Heart left ventricle (tissue), 16 donors: ENCODE data around the gene DMBT1. TPM values are rescaled to one million over a fixed set of nuclear protein-coding genes. Genes with fewer than 3 reads are reported as not detected.
A peak's percentile ranks its signal among the peaks of the same experiment; 100 is the strongest.

ENCODE experiments used
- ATAC-seq, 4 donors: fragments of 200-7000 bp; cut with Tn5 transposase; one replicate each; pipeline ENCODE4 v1.9.1; 2020 to 2022; ENCODE audit warnings: moderate library complexity in 4 of 4, mild to moderate bottlenecking in 3 of 4, moderate number of reproducible peaks in 1 of 4
- DNase-seq, 5 donors: peaks; one replicate each; pipeline ENCODE4 v3.0.0-alpha.2; 2020
- H3K27ac ChIP-seq, 12 donors: fragments of 200-600 bp; sonication (generic) in 4 of 12; one replicate each; pipeline versions ENCODE4 v1.5.0 to v1.8.0; 2016 to 2022; ENCODE audit warnings: mild to moderate bottlenecking in 2 of 12
- H3K27me3 ChIP-seq, 9 donors: fragments of 200-600 bp; sonication (generic) in 2 of 9; one replicate each; pipeline versions ENCODE4 v1.5.1 to v1.8.0; 2016 to 2022; ENCODE audit warnings: mild to moderate bottlenecking in 3 of 9
- H3K36me3 ChIP-seq, 9 donors: fragments of 200-600 bp; sonication (generic) in 2 of 9; one replicate each; pipeline versions ENCODE4 v1.5.0 to v1.8.0; 2018 to 2022; ENCODE audit warnings: mild to moderate bottlenecking in 2 of 9
- H3K4me1 ChIP-seq, 12 donors: fragments of 200-600 bp; sonication (generic) in 4 of 12; one replicate each; pipeline versions ENCODE4 v1.5.0 to v1.8.0; 2016 to 2022; ENCODE audit warnings: mild to moderate bottlenecking in 3 of 12
- H3K4me3 ChIP-seq, 12 donors: fragments of 200-600 bp; sonication (generic) in 4 of 12; one replicate each; pipeline versions ENCODE4 v1.5.0 to v1.8.0; 2017 to 2022; ENCODE audit warnings: mild to moderate bottlenecking in 9 of 12, moderate library complexity in 4 of 12
- H3K9me3 ChIP-seq, 12 donors: fragments of 200-600 bp; sonication (generic) in 4 of 12; one replicate each; pipeline versions ENCODE4 v1.5.0 to v1.8.0; 2016 to 2022; ENCODE audit warnings: mild to moderate bottlenecking in 1 of 12
- POLR2A ChIP-seq, 2 donors: fragments of 450-650 bp; IDR thresholded peaks; one replicate each; pipeline ENCODE4 v1.6.1; 2017; ENCODE audit warnings: antibody characterized with exemption in 2 of 2, mild to moderate bottlenecking in 2 of 2, moderate library complexity in 2 of 2
- WGBS, 4 donors: extraction: QIAGEN DNeasy Blood & Tissue Kit in 2 of 4; methylation state at CpG; one replicate each; pipeline versions ENCODE4 v1.1.5 to v1.1.7; 2013 to 2018; 5-methylcytosine and 5-hydroxymethylcytosine counted together
- intact Hi-C, 10 donors: fragments of 100-400 bp; cut with DNase I; formaldehyde crosslinking; loops; one replicate each; pipeline versions ENCODE4 v1.11.1 to v1.14.2; 2022
- polyA plus RNA-seq, 2 donors: library from polyadenylated mRNA; stranded (reverse); fragments of 200-250 nt; gene quantifications; one replicate each; pipeline ENCODE4 v1.2.3, GENCODE V29; 2013
- total RNA-seq, 9 donors: library from RNA; depleted of rRNA in 2 of 9; stranded (reverse); fragments of >200 nt in 2 of 9; fragmentation: NEBNext Ultra II Directional in 3 of 9; extraction: Animal tissue kit (Norgen Biotek cat#: 25700) in 3 of 9; gene quantifications; one replicate each; pipeline versions ENCODE4 v1.1.0 to v1.2.4, GENCODE V29; 2016 to 2023
- TF ChIP-seq, protein P1 (sequence below), 12 donors: fragments of 200-600 bp; sonication (generic) in 4 of 12; IDR thresholded peaks; one replicate each; pipeline versions ENCODE4 v1.5.0 to v1.8.0; 2018 to 2022; ENCODE audit warnings: antibody characterized with exemption in 12 of 12, mild to moderate bottlenecking in 5 of 12
- donor health status: ischemic (EF 13 %, LVEDD 7.1; RV severe dilation, severe dysfunction).
- donor health status: healthy with polysubstance abuse.
- donor health status: DM: no; HTN: yes; CAD: no.
- donor health status: DM: no; HTN: no; CAD: no.
- donor health status: ischemic (EF 25% LVEDD 6.9; RV normal size, moderate dysfunction).
- donor health status: ischemic (EF 25% LVEDD 5.7; RV mildly dilated, moderate dysfunction).
- donor health status: healthy.
- donor health status: DM: yes; HTN: yes; CAD: no.
- donor health status: ischemic (EF 35%, LVEDD 5.7; RV mildly dilated, moderate dysfunction).
- donor health status: nonischemic (EF 11% LVEDD 7.7; RV severe dilation, severe dysfunction).
- donor health status: DM: yes; HTN: yes; CAD: no.
- donor health status: PGD.
- donor health status: ischemic (EF 29% LVEDD 5.4; RV normal size, mild dysfunction).
- donor health status: nonischemic (EF 23%, LVEDD 6.1; RV moderate dilation, normal function).

DMBT1 gene
- total and polyA plus RNA-seq, 11 donors = 0.04 to 0.49 (median 0.10) TPM; not detected in 5

GRCh38 chr10:122561212-122561611 lies 658 bp downstream of the DMBT1 start:
- Histone ChIP-seq H3K4me3 (no peak overlapping the region), H3K27me3 (peaks cover 0 to 17% (median 0%) of the 10 kb centered on the region in 9 donors), H3K9me3 (no peaks in the 10 kb centered on the region), H3K4me1 (peaks cover 0 to 10% (median under 1%) of the 10 kb centered on the region in 12 donors), H3K27ac (no peak overlapping the region), H3K36me3 (no peaks in the 10 kb centered on the region)
- no peak for TF ChIP-seq POLR2A (IDR thresholded peaks at IDR 0.05)
- TF ChIP-seq, protein P1, sequence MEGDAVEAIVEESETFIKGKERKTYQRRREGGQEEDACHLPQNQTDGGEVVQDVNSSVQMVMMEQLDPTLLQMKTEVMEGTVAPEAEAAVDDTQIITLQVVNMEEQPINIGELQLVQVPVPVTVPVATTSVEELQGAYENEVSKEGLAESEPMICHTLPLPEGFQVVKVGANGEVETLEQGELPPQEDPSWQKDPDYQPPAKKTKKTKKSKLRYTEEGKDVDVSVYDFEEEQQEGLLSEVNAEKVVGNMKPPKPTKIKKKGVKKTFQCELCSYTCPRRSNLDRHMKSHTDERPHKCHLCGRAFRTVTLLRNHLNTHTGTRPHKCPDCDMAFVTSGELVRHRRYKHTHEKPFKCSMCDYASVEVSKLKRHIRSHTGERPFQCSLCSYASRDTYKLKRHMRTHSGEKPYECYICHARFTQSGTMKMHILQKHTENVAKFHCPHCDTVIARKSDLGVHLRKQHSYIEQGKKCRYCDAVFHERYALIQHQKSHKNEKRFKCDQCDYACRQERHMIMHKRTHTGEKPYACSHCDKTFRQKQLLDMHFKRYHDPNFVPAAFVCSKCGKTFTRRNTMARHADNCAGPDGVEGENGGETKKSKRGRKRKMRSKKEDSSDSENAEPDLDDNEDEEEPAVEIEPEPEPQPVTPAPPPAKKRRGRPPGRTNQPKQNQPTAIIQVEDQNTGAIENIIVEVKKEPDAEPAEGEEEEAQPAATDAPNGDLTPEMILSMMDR (IDR thresholded peaks at IDR 0.05) = no peak
- ATAC-seq (no peak), DNase-seq (no peak)
- intact Hi-C loops = loop anchor here in 7 of 10 donors (5.0 to 10.0 kb wide), 8 partner anchors 96 to 216 kb away; partner anchors contain the start of gene HTRA1 (in 2 of the 7)
- 51 to 58% (median 55%) methylated on average over 6 of the region's 6 CpGs for WGBS, 4 donors

- TF ChIP-seq, protein P1 (IDR thresholded peaks at IDR 0.05) = no peak
- no peak for TF ChIP-seq POLR2A (IDR thresholded peaks at IDR 0.05)
- Histone ChIP-seq H3K27ac (no peak overlapping the region), H3K4me3 (no peak overlapping the region), H3K9me3 (no peaks in the 10 kb centered on the region), H3K27me3 (peaks cover 0 to 17% (median 0%) of the 10 kb centered on the region in 9 donors), H3K36me3 (no peaks in the 10 kb centered on the region), H3K4me1 (peaks cover 0 to 10% (median under 1%) of the 10 kb centered on the region in 12 donors)
- intact Hi-C loops = loop anchor here in 7 of 10 donors (5.0 to 10.0 kb wide), 8 partner anchors 97 to 217 kb away; partner anchors contain the start of gene HTRA1 (in 2 of the 7)
- DNase-seq = no peak
- no peak for ATAC-seq
Measured at GRCh38 chr10:122561792-122562191, 1.2 kb downstream of the DMBT1 start.

DNA sequence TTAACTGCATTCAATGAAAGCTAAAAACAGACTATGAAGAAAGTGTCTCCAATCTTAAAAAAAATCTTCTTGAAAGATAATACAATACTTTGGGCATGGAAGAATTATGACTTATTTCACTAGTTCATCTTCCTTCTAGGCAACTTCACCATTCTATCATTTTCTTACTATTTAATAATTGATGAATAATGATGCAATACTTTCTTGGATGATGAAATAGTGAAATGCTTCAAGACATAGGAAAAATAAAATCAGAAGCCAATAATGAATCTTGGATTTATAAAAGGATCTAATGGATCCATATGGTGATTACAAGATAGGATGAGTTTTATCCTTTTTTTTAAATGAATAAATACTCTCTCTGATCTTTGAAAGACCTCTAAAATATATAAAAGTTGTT lies 4.4 kb downstream of the DMBT1 start:
- no peak for ATAC-seq
- Histone ChIP-seq H3K27me3 (peaks cover 0 to 17% (median 0%) of the 10 kb centered on the region in 9 donors), H3K9me3 (no peaks in the 10 kb centered on the region), H3K4me3 (no peak overlapping the region), H3K4me1 (peaks cover 0 to 10% (median under 1%) of the 10 kb centered on the region in 12 donors), H3K27ac (no peak overlapping the region), H3K36me3 (no peaks in the 10 kb centered on the region)
- intact Hi-C loops = loop anchor here (1.0 to 10.0 kb wide), 21 partner anchors 38 to 268 kb away; partner anchors contain the start of gene HTRA1 (in 2 of the 10)
- no peak for TF ChIP-seq POLR2A (IDR thresholded peaks at IDR 0.05)
- no peak for DNase-seq

DNA sequence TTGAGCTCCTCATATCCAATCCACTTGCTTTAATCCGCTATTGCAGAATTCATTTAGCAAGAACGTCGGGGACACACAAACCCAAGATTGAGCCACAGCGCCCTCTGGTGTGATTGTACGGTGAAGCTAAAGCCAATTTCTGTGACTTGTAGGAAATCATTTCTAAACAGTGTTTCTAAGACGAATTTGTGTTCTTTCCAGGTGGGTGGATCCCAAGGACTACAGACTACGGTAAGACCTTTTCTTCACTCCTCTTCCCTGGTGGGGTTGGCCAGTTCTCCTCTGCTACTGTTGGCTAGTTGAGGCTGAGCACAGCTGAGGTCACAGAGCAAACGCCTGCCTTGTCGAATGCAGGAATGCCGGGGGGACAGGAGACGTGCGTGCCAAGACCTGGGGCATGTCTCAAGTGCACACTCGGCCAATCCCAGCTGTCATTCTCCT lies 5.2 kb downstream of the DMBT1 start:
- H3K27me3 ChIP-seq = peaks cover 0 to 11% (median 0%) of the 10 kb centered on the region in 9 donors
- H3K4me1 ChIP-seq = peaks cover 0 to 10% (median under 1%) of the 10 kb centered on the region in 12 donors
- H3K9me3 ChIP-seq = no peaks in the 10 kb centered on the region
- H3K27ac ChIP-seq = no peak overlapping the region
- DNase-seq (peak; percentile 68 to 82 (median 76)), ATAC-seq (peak; percentile 53 to 74 (median 56))
- no peaks in the 10 kb centered on the region for H3K36me3 ChIP-seq
- 13 to 17% (median 14%) methylated on average over 13 of the region's 13 CpGs for WGBS, 4 donors
- H3K4me3 ChIP-seq = peak overlapping the region in 7 of 12 donors; percentile 11 to 26 (median 19)
- no peak for TF ChIP-seq POLR2A (IDR thresholded peaks at IDR 0.05)
- TF ChIP-seq, protein P1 (IDR thresholded peaks at IDR 0.05) = peak; percentile 74 to 91 (median 84)
- intact Hi-C loops = loop anchor here (1.0 to 10.0 kb wide), 22 partner anchors 38 to 269 kb away; partner anchors contain the start of gene HTRA1 (in 2 of the 10)
